OCI-LY7 (cell line): ENCODE results near the gene HSPH1. TPM values are rescaled to one million over a fixed set of nuclear protein-coding genes. Genes with fewer than 3 reads are reported as not detected.

Source experiments
- BruUV-seq: library from RNA; stranded (reverse); fragments of 400-500 nt; replicated peaks from 2 replicates; lab custom pipeline; 2021; lab: Mats Ljungman, UMichigan
- CTCF ChIA-PET: fragments of 300-600 bp; sonication (Branson Sonifier 250); formaldehyde crosslinking; loops from one replicate; lab custom pipeline; 2022; ENCODE audit warnings: antibody characterized with exemption; ENCODE audit not compliant: unreplicated experiment; lab: Charles Lee
- POLR2A ChIA-PET: fragments of 300-600 bp; sonication (Branson Sonifier 250); formaldehyde crosslinking; loops from one replicate; lab custom pipeline; 2022; ENCODE audit warnings: antibody characterized with exemption; lab: Charles Lee
- DNase-seq: peaks from one replicate; pipeline ENCODE4 v3.0.0-alpha.2; 2015; ENCODE audit warnings: low spot score
- H2AFZ ChIP-seq: fragments of 200-600 bp; sonication (generic), shearing (Covaris generic); 2 replicates; pipeline ENCODE4 v1.6.1; 2014; ENCODE audit warnings: mild to moderate bottlenecking, antibody characterized with exemption, low read length, moderate library complexity
- H3K27ac ChIP-seq: fragments of 200-600 bp; sonication (generic); 2 replicates; pipeline ENCODE4 v1.5.1; 2014; ENCODE audit warnings: mixed run types, low read depth, mild to moderate bottlenecking, moderate library complexity, low read length, inconsistent platforms; ENCODE audit not compliant: poor library complexity, severe bottlenecking
- H3K36me3 ChIP-seq: fragments of 200-600 bp; sonication (generic); 2 replicates; pipeline ENCODE4 v1.6.1; 2014; ENCODE audit warnings: mild to moderate bottlenecking, antibody characterized with exemption, low read length, moderate library complexity, mixed read lengths; ENCODE audit not compliant: insufficient read depth
- H3K4me1 ChIP-seq: fragments of 200-600 bp; sonication (generic); 2 replicates; pipeline ENCODE4 v1.5.1; 2014; ENCODE audit warnings: mild to moderate bottlenecking, low read length; ENCODE audit not compliant: insufficient read depth, poor library complexity, severe bottlenecking
- H3K4me2 ChIP-seq: fragments of 200-600 bp; sonication (generic); 2 replicates; pipeline ENCODE4 v1.6.1; 2014; ENCODE audit warnings: mild to moderate bottlenecking, low read length
- H3K4me3 ChIP-seq: fragments of 200-600 bp; sonication (generic); 2 replicates; pipeline ENCODE4 v1.5.1; 2014; ENCODE audit warnings: mild to moderate bottlenecking, low read depth, low read length; ENCODE audit not compliant: poor library complexity, severe bottlenecking
- H3K79me2 ChIP-seq: fragments of 200-600 bp; sonication (generic); 2 replicates; pipeline ENCODE4 v1.6.1; 2016; ENCODE audit warnings: low read depth, mild to moderate bottlenecking, low read length, moderate library complexity, mixed read lengths; ENCODE audit not compliant: insufficient read depth
- H3K9me2 ChIP-seq: fragments of 200-600 bp; sonication (generic); 2 replicates; pipeline ENCODE4 v1.6.1; 2016; ENCODE audit warnings: mild to moderate bottlenecking, low read length, mixed read lengths; ENCODE audit not compliant: insufficient read depth
- H3K9me3 ChIP-seq: fragments of 200-600 bp; sonication (generic); 2 replicates; pipeline ENCODE4 v1.6.1; 2014; ENCODE audit warnings: mild to moderate bottlenecking, mixed run types, low read length, mixed read lengths
- H4K20me1 ChIP-seq: fragments of 200-600 bp; sonication (generic); 2 replicates; pipeline ENCODE4 v1.6.1; 2014; ENCODE audit warnings: mild to moderate bottlenecking, antibody characterized with exemption, low read length, moderate library complexity, mixed read lengths; ENCODE audit not compliant: insufficient read depth
- CTCF ChIP-seq: fragments of 200-600 bp; sonication (generic); conservative IDR thresholded peaks from 2 replicates; pipeline ENCODE4 v1.5.1; 2014; ENCODE audit warnings: mild to moderate bottlenecking, antibody characterized with exemption, low read length, moderate library complexity, mixed read lengths
- EZH2phosphoT487 ChIP-seq: fragments of 200-600 bp; sonication (generic); IDR thresholded peaks from 2 replicates; pipeline ENCODE4 v1.6.1; 2018; ENCODE audit warnings: low read depth, borderline replicate concordance, mild to moderate bottlenecking, mixed run types, antibody characterized with exemption, low read length, moderate library complexity, mixed read lengths
- intact Hi-C: fragments of 100-400 bp; cut with micrococcal nuclease; formaldehyde crosslinking; loops from one replicate; pipeline ENCODE4 v1.10.0; 2022; ENCODE audit not compliant: unreplicated experiment
- total RNA-seq, 2 experiments: library from RNA; depleted of rRNA in 1 of 2; stranded (reverse); fragments of >200 nt in 1 of 2; shearing (Covaris generic) in 1 of 2; gene quantifications; 2 replicates each; pipeline ENCODE4 v1.2.3, GENCODE V29; 2014 to 2022

The HSPH1 gene
- total RNA-seq, 2 experiments from 2014 or later = 89.6 to 176 TPM

GRCh38 chr13:31114641-31115040 lies 47.1 kb downstream of the HSPH1 start:
- CTCF ChIA-PET = no interaction called here
- Histone ChIP-seq H3K9me3 (no peaks in the 10 kb centered on the region), H3K4me2 (no peak overlapping the region), H4K20me1 (no peaks in the 10 kb centered on the region), H2AFZ (no peak overlapping the region), H3K36me3 (no peaks in the 10 kb centered on the region), H3K9me2 (no peaks in the 10 kb centered on the region), H3K4me3 (no peak overlapping the region), H3K27ac (no peak overlapping the region), H3K4me1 (no peaks in the 10 kb centered on the region), H3K79me2 (no peaks in the 10 kb centered on the region)
- BruUV-seq = no TSS peak
- intact Hi-C loops = no loop called here
- POLR2A ChIA-PET = no interaction called here
- TF ChIP-seq CTCF = no peak
- TF ChIP-seq EZH2phosphoT487 = no peak
- DNase-seq = no peak

- H3K4me3 ChIP-seq = no peak overlapping the region
- TF ChIP-seq CTCF (no peak), EZH2phosphoT487 (no peak)
- no TSS peak for BruUV-seq
- intact Hi-C loops = no loop called here
- H3K36me3 ChIP-seq = no peaks in the 10 kb centered on the region
- H3K9me3 ChIP-seq = no peaks in the 10 kb centered on the region
- CTCF ChIA-PET = no interaction called here
- H4K20me1 ChIP-seq = no peaks in the 10 kb centered on the region
- no peaks in the 10 kb centered on the region for H3K79me2 ChIP-seq
- DNase-seq = no peak
- no peak overlapping the region for H3K27ac ChIP-seq
- POLR2A ChIA-PET = no interaction called here
- H3K4me2 ChIP-seq = no peak overlapping the region
- H3K4me1 ChIP-seq = no peaks in the 10 kb centered on the region
- H2AFZ ChIP-seq = no peak overlapping the region
- no peaks in the 10 kb centered on the region for H3K9me2 ChIP-seq
Measured at GRCh38 chr13:31111136-31111535, 50.6 kb downstream of the HSPH1 start.

GRCh38 chr13:31110617-31111016 lies 51.1 kb downstream of the HSPH1 start:
- Histone ChIP-seq H3K27ac (no peak overlapping the region), H4K20me1 (no peaks in the 10 kb centered on the region), H3K79me2 (no peaks in the 10 kb centered on the region), H3K9me3 (no peaks in the 10 kb centered on the region), H3K4me2 (no peak overlapping the region), H3K9me2 (no peaks in the 10 kb centered on the region), H2AFZ (no peak overlapping the region), H3K36me3 (no peaks in the 10 kb centered on the region), H3K4me1 (no peaks in the 10 kb centered on the region), H3K4me3 (no peak overlapping the region)
- no TSS peak for BruUV-seq
- no peak for DNase-seq
- TF ChIP-seq CTCF = no peak
- TF ChIP-seq EZH2phosphoT487 = no peak
- CTCF ChIA-PET = no interaction called here
- intact Hi-C loops = no loop called here
- POLR2A ChIA-PET = no interaction called here
